BE2C (cell line): ENCODE measurements around the gene CMIP.

Experiments used
- DNase-seq: peaks from one replicate; pipeline ENCODE4 v3.0.0-alpha.2; 2020
- H3K27me3 ChIP-seq: fragments of 250-450 bp; sonication (Bioruptor Pico); 2 replicates; pipeline ENCODE4 v1.5.1; 2020; ENCODE audit warnings: mild to moderate bottlenecking
- H3K36me3 ChIP-seq: fragments of 250-450 bp; sonication (Bioruptor Pico); 2 replicates; pipeline ENCODE4 v1.5.1; 2020; ENCODE audit warnings: mild to moderate bottlenecking
- H3K4me1 ChIP-seq: fragments of 250-450 bp; sonication (Bioruptor Pico); 2 replicates; pipeline ENCODE4 v1.5.1; 2020
- H3K4me3 ChIP-seq: 2 replicates; pipeline ENCODE4 v1.5.1; 2011; ENCODE audit warnings: low read depth, low read length
- H3K9me3 ChIP-seq: fragments of 250-450 bp; sonication (Bioruptor Pico); 2 replicates; pipeline ENCODE4 v1.5.1; 2020
- CTCF ChIP-seq: IDR thresholded peaks from 2 replicates; pipeline ENCODE4 v1.5.1; 2012; ENCODE audit warnings: mild to moderate bottlenecking, low read depth, low read length

Gene CMIP

DNA sequence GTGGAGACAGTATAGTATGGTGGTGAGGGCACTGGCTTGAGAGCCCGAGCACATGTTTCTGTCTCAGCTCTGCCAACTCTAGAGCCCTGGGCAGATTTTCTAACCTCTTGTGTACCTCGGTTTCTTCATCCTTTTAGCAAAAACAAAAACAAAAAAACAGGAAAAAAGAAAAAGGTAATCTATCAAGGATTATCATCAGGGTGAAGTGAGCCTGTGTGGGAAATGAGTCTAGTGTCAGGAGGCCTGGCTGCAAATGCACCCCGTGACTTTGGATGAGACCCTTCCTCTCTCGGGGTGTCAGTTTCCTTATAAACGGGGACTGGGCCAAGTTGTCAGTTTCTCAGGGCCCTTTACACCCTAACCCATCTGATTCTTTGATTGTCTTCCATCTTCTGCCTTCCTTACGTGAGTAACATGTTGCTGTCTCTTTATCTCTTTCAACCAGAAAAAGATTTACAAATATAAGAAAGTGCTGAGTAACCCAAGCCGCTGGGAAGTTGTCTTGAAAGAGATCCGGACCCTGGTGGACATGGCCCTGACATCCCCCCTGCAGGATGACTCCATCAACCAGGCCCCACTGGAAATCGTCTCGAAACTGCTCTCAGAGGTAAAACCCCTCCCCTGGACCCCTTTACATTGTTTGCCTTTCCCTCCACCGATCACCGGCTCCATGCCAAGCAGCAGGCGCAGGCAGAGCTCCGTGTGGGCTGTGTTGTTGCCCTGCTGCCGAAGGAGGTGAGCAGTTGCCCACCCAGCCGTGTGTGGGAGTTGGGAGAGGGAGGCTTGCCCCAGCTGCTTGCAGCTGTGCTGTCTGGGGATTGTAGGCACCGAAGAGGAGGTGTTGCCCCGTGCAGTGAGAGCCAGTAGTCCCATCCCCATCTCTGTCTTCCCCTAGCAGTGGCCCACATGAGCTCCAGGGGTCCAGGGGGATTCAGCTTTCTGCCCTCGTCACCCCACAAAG is 207.4 kb downstream of the CMIP start:
- Histone ChIP-seq H3K36me3 (peaks cover 3% of the 10 kb centered on the region; the same call in 1 of the 2 replicates), H3K4me1 (no peaks in the 10 kb centered on the region), H3K9me3 (no peaks in the 10 kb centered on the region), H3K4me3 (no peak overlapping the region), H3K27me3 (no peaks in the 10 kb centered on the region)
- DNase-seq: no peak
- TF ChIP-seq CTCF: no peak

GRCh38 chr16:81652798-81653505 is 208.3 kb downstream of the CMIP start:
- no peaks in the 10 kb centered on the region for H3K27me3 ChIP-seq
- H3K4me3 ChIP-seq: no peak overlapping the region
- H3K36me3 ChIP-seq: peaks cover 3% of the 10 kb centered on the region; the same call in 1 of the 2 replicates
- no peaks in the 10 kb centered on the region for H3K9me3 ChIP-seq
- no peak for DNase-seq
- TF ChIP-seq CTCF: no peak
- H3K4me1 ChIP-seq: no peaks in the 10 kb centered on the region

GRCh38 chr16:81654346-81654745 is 209.7 kb downstream of the CMIP start:
- no peaks in the 10 kb centered on the region for H3K4me1 ChIP-seq
- H3K36me3 ChIP-seq: peaks cover 3% of the 10 kb centered on the region
- no peaks in the 10 kb centered on the region for H3K9me3 ChIP-seq
- H3K4me3 ChIP-seq: no peak overlapping the region
- no peaks in the 10 kb centered on the region for H3K27me3 ChIP-seq
- no peak for DNase-seq
- no peak for TF ChIP-seq CTCF

- H3K4me1 ChIP-seq: no peaks in the 10 kb centered on the region
- no peak for DNase-seq
- H3K4me3 ChIP-seq: no peak overlapping the region
- no peak for TF ChIP-seq CTCF
- peaks cover 3% of the 10 kb centered on the region for H3K36me3 ChIP-seq
- H3K27me3 ChIP-seq: no peaks in the 10 kb centered on the region
- no peaks in the 10 kb centered on the region for H3K9me3 ChIP-seq
Measured at GRCh38 chr16:81655469-81656162, 211.0 kb downstream of the CMIP start.

GRCh38 chr16:81657224-81657623 is 212.6 kb downstream of the CMIP start:
- Histone ChIP-seq H3K4me3 (no peak overlapping the region), H3K9me3 (no peaks in the 10 kb centered on the region), H3K36me3 (peaks cover 3% of the 10 kb centered on the region), H3K27me3 (no peaks in the 10 kb centered on the region), H3K4me1 (no peaks in the 10 kb centered on the region)
- DNase-seq: no peak
- TF ChIP-seq CTCF: no peak
